HepG2 (cell line): ENCODE data around the gene COMMD10. TPM values are rescaled to one million over a fixed set of nuclear protein-coding genes. Genes with fewer than 3 reads are reported as not detected.

Source experiments
- RERE ChIP-seq: IDR thresholded peaks from 2 replicates; pipeline ENCODE4 v1.6.1; 2016; ENCODE audit warnings: low read depth, missing genetic modification reagents, missing compliant biosample characterization
- RNF2 ChIP-seq: fragments of 450-650 bp; conservative IDR thresholded peaks from 2 replicates; pipeline ENCODE4 v1.6.1; 2016; ENCODE audit warnings: low read depth
- ZFP91 ChIP-seq: sonication (generic); formaldehyde crosslinking; IDR thresholded peaks from 2 replicates; pipeline ENCODE4 v1.9.0; 2022; ENCODE audit warnings: missing genetic modification reagents, mild to moderate bottlenecking, borderline replicate concordance
- ZNF136 ChIP-seq: sonication (generic); formaldehyde crosslinking; IDR thresholded peaks from 2 replicates; pipeline ENCODE4 v1.8.1; 2022; ENCODE audit warnings: low read depth, mild to moderate bottlenecking, moderate library complexity, missing genetic modification reagents
- ZNF407 ChIP-seq: sonication (generic); formaldehyde crosslinking; IDR thresholded peaks from one replicate; pipeline ENCODE4 v1.5.1; 2020; ENCODE audit warnings: mild to moderate bottlenecking, missing genetic modification reagents; ENCODE audit errors: not compliant biosample characterization
- polyA plus RNA-seq, 8 experiments: library from polyadenylated mRNA; depleted of rRNA in 3 of 8; stranded (reverse) in 7 of 8; unstranded in 1 of 8; fragments of >200 nt; fragmentation: Illumina TruSeq in 4 of 8; extraction: Trizol in 4 of 8; gene quantifications; 2 replicates each; pipeline versions ENCODE4 v1.2.1 to v1.2.3, GENCODE V29; 2011 to 2016; ENCODE audit warnings: low read depth in 4 of 8, missing spikeins in 1 of 8, mixed read lengths in 1 of 8; ENCODE audit not compliant: insufficient read depth in 1 of 8
- total RNA-seq, 5 experiments: library from RNA; depleted of rRNA; stranded (reverse); fragments of >200 nt; fragmentation: Illumina TruSeq; extraction: Trizol; gene quantifications; 2 replicates each; pipeline ENCODE4 v1.2.3, GENCODE V29; 2016; ENCODE audit warnings: low read depth in 1 of 5

Gene COMMD10
- total and polyA plus RNA-seq, 2 of the 13 experiments (the other 11 are each of a cell fraction or from before 2014, with no cell fraction given) = 16.9 to 39.3 TPM

DNA sequence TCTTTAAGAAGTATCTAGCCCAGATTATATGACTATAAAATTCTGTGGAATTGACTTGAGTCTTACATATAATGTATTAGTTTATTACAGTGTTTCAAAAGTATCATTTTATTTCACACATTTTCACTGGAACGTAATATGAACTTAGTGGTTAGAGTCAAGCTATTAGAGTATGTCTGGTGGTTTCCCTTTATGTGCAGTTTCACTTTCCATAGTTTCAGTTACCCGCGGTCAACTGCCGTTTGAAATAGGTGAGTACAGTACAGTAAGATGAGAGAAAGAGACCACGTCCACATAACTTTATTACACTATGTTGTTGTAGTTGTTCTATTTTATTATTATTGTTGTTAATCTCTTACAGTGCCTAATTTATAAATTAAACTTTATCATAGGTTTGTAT is 50.5 kb downstream of the COMMD10 start (continued):
- TF ChIP-seq ZFP91 (CRISPR knock-in tag) = no peak
- no peak for TF ChIP-seq ZNF136 (CRISPR knock-in tag)
- no peak for TF ChIP-seq RERE (CRISPR knock-in tag)
- TF ChIP-seq ZNF407 (CRISPR knock-in tag) = no peak
- no peak for TF ChIP-seq RNF2
